Measurements from ENCODE around the gene ZNF787. TPM values are rescaled to one million over a fixed set of nuclear protein-coding genes. Genes with fewer than 3 reads are reported as not detected.

The ZNF787 gene
- total and polyA plus RNA-seq, 2 of the 8 experiments (the other 6 are each of a cell fraction or from before 2014, with no cell fraction given) = 19.7 to 56.0 TPM

- H2AFZ ChIP-seq (ENCODE audit: low read length) = no peak overlapping the region
- no peak overlapping the region for H3K27ac ChIP-seq (ENCODE audit: low read depth, low read length)
- H3K4ac ChIP-seq (replicated peaks; ENCODE audit: insufficient read length, low read depth, low read length) = no peak overlapping the region
- H3K23ac ChIP-seq (ENCODE audit: insufficient read length) = no peak overlapping the region
- H3K4me3 ChIP-seq (ENCODE audit: extremely low read depth in 1 of 4, insufficient read depth in 2 of 4, low read depth in 3 of 4, low read length in 4 of 4) = no peak overlapping the region
- H2BK15ac ChIP-seq (ENCODE audit: low read length) = no peak overlapping the region
- no peak overlapping the region for H2BK5ac ChIP-seq (ENCODE audit: low read depth, low read length)
- POLR2A ChIA-PET (ENCODE audit: partially characterized antibody) = no interaction called here
- no peak overlapping the region for H4K8ac ChIP-seq (ENCODE audit: extremely low read depth, insufficient read depth, low read length)
- H3K14ac ChIP-seq (ENCODE audit: insufficient read length) = no peak overlapping the region
- H4K20me1 ChIP-seq (replicated peaks in 1 of 2; ENCODE audit: control insufficient read depth in 1 of 2, insufficient read depth in 2 of 2, low read length in 2 of 2) = no peaks in the 10 kb centered on the region
- H3K4me1 ChIP-seq (replicated peaks in 1 of 4; ENCODE audit: control insufficient read depth in 3 of 4, insufficient read depth in 4 of 4, low read length in 3 of 4) = peaks cover 0 to 2% (median 0%) of the 10 kb centered on the region in 4 experiments; a peak in 2 of 7 replicates
- TF ChIP-seq CHD1 (IDR thresholded peaks at IDR 0.05; ENCODE audit: low read depth, low read length) (no peak), SIX5 (IDR thresholded peaks at IDR 0.05; ENCODE audit: low read depth, low read length) (no peak), POLR2AphosphoS5 (IDR thresholded peaks at IDR 0.05; ENCODE audit: low read depth, low read length) (no peak), TCF12 (IDR thresholded peaks at IDR 0.05; ENCODE audit: low read depth, low read length) (no peak), TAF7 (optimal IDR thresholded peaks at IDR 0.05; ENCODE audit: borderline replicate concordance, low read depth, low read length) (no peak), SP2 (IDR thresholded peaks at IDR 0.05; ENCODE audit: low read length) (no peak), CHD2 (IDR thresholded peaks at IDR 0.05; ENCODE audit: low read length) (no peak)
- no peak overlapping the region for H3K9ac ChIP-seq (replicated peaks in 1 of 4; ENCODE audit: extremely low read depth in 1 of 4, low read depth in 3 of 4, low read length in 3 of 4)
- H2BK120ac ChIP-seq (replicated peaks; ENCODE audit: low read depth, low read length) = no peak overlapping the region
- no peak overlapping the region for H3K4me2 ChIP-seq (ENCODE audit: insufficient read depth in 1 of 2, low read depth in 2 of 2, low read length in 2 of 2)
- H3K56ac ChIP-seq (replicated peaks; ENCODE audit: insufficient read length, low read depth, low read length) = no peak overlapping the region
- H4K5ac ChIP-seq (ENCODE audit: insufficient read length, low read depth, low read length) = no peak overlapping the region
- H3K79me1 ChIP-seq (ENCODE audit: low read depth, low read length) = no peaks in the 10 kb centered on the region
- H3K79me2 ChIP-seq (ENCODE audit: control insufficient read depth in 1 of 2, insufficient read depth in 2 of 2, low read length in 2 of 2) = no peaks in the 10 kb centered on the region
- 94% methylated on average over 7 of the region's 7 CpGs; no CpG with 5 or more reads in 1 of the 2 experiments for WGBS, 2 experiments (ENCODE audit: extremely low coverage in 1 of 2, insufficient coverage in 1 of 2, insufficient read length in 1 of 2, insufficient replicate concordance in 2 of 2, low coverage in 1 of 2, low lambda C conversion rate in 2 of 2, missing lambda C conversion rate in 1 of 2)
- no peak overlapping the region for H2AK5ac ChIP-seq (ENCODE audit: low read depth, low read length)
- H4K91ac ChIP-seq (replicated peaks; ENCODE audit: insufficient read length, low read length) = no peak overlapping the region
- no peak for FAIRE-seq
- H3K18ac ChIP-seq (ENCODE audit: extremely low read depth, low read length) = no peak overlapping the region
- no peaks in the 10 kb centered on the region for H3K23me2 ChIP-seq (ENCODE audit: low read depth, low read length)
- DNase-seq (ENCODE audit: low read depth in 1 of 2, low spot score in 2 of 2) = no peak
- no peak overlapping the region for H2BK12ac ChIP-seq (ENCODE audit: low read depth, low read length)
- H3K27me3 ChIP-seq (replicated peaks in 1 of 4; ENCODE audit: control insufficient read depth in 3 of 4, extremely low read depth in 1 of 4, insufficient read depth in 3 of 4, low read length in 3 of 4) = no peaks in the 10 kb centered on the region
- CTCF ChIA-PET (ENCODE audit: partially characterized antibody) = interaction anchor here (1.7 kb wide), 1 partner anchor 8 kb away, joined by 3 read pairs; no protein-coding TSS in a partner anchor
- H3K36me3 ChIP-seq (ENCODE audit: control insufficient read depth in 2 of 4, insufficient read depth in 4 of 4, low read length in 3 of 4) = no peaks in the 10 kb centered on the region
- H3K9me3 ChIP-seq (ENCODE audit: insufficient read depth in 2 of 2, low read depth in 1 of 2, low read length in 1 of 2) = no peaks in the 10 kb centered on the region
- H2BK20ac ChIP-seq (ENCODE audit: low read length) = no peak overlapping the region
These were observed 8.9 kb upstream of the ZNF787 start for GRCh38 chr19:56130006-56130405.

Data from H1 (cell line).